ENCODE results near the gene LAMB3. TPM values are rescaled to one million over a fixed set of nuclear protein-coding genes. Genes with fewer than 3 reads are reported as not detected.

LAMB3 gene
- total and polyA plus RNA-seq, 2 donors (not counting 1 experiment from before 2014, with no cell fraction given), result 0.33 to 0.37 TPM

- TF ChIP-seq CTCF (IDR thresholded peaks at IDR 0.05) (no peak), EZH2 (IDR thresholded peaks at IDR 0.05; ENCODE audit: borderline replicate concordance, insufficient read depth, low read depth, low read length, poor library complexity, severe bottlenecking) (no peak)
- H3K4me1 ChIP-seq (ENCODE audit: control insufficient read depth in 2 of 2, insufficient read depth in 2 of 2, low read length in 2 of 2), result no peaks in the 10 kb centered on the region
- H3K27ac Mint-ChIP-seq, result no peak overlapping the region
Measured at GRCh38 chr1:209586221-209586740, 65.9 kb downstream of the LAMB3 start.

GRCh38 chr1:209585672-209586071 is 66.6 kb downstream of the LAMB3 start:
- ATAC-seq (ENCODE audit: low read depth) (no peak), DNase-seq (no peak)
- Histone ChIP-seq H3K4me3 (ENCODE audit: control extremely low read depth in 1 of 5, extremely low read depth in 1 of 5, insufficient read depth in 1 of 5, low read depth in 2 of 5, low read length in 4 of 5) (no peak overlapping the region), H3K27ac (ENCODE audit: low read length in 2 of 2) (no peak overlapping the region), H3K27me3 (replicated peaks in 1 of 4; ENCODE audit: control extremely low read depth in 1 of 4, control insufficient read depth in 3 of 4, insufficient read depth in 4 of 4, low read length in 3 of 4) (peaks cover 0 to 23% (median 20%) of the 10 kb centered on the region in 4 experiments), H3K9ac (ENCODE audit: low read length) (no peak overlapping the region), H3K4me2 (replicated peaks; ENCODE audit: low read depth, low read length, poor library complexity, severe bottlenecking) (no peak overlapping the region), H3K4me1 (ENCODE audit: control insufficient read depth in 2 of 2, insufficient read depth in 2 of 2, low read length in 2 of 2) (no peaks in the 10 kb centered on the region), H3K36me3 (replicated peaks in 1 of 2; ENCODE audit: control extremely low read depth in 1 of 2, control insufficient read depth in 1 of 2, extremely low read depth in 1 of 2, insufficient read depth in 2 of 2, low read length in 1 of 2) (no peaks in the 10 kb centered on the region), H3K9me3 (ENCODE audit: control extremely low read depth in 1 of 3, control insufficient read depth in 2 of 3, insufficient read depth in 1 of 3, low read length in 2 of 3) (no peaks in the 10 kb centered on the region), H4K20me1 (ENCODE audit: control insufficient read depth, insufficient read depth, low read length, poor library complexity, severe bottlenecking) (no peaks in the 10 kb centered on the region), H2AFZ (ENCODE audit: insufficient read depth, low read depth, low read length, poor library complexity, severe bottlenecking) (no peak overlapping the region), H3K79me2 (ENCODE audit: control insufficient read depth, insufficient read depth, low read length) (no peaks in the 10 kb centered on the region)
- peaks cover 24% of the 10 kb centered on the region for H3K27me3 Mint-ChIP-seq
- H3K4me3 Mint-ChIP-seq, result no peak overlapping the region
- no peaks in the 10 kb centered on the region for H3K9me3 Mint-ChIP-seq (ENCODE audit: insufficient read depth)
- H3K4me1 Mint-ChIP-seq, result no peaks in the 10 kb centered on the region
- intact Hi-C loops (cut with micrococcal nuclease), result no loop called here
- POLR2A ChIA-PET, result no interaction called here
- CTCF ChIA-PET, result interaction anchor here (1.0 to 2.2 kb wide), 2 partner anchors 16 to 19 kb away, joined by 4 to 9 read pairs; no protein-coding TSS in a partner anchor
- TF ChIP-seq CTCF (IDR thresholded peaks at IDR 0.05) (no peak), EZH2 (IDR thresholded peaks at IDR 0.05; ENCODE audit: borderline replicate concordance, insufficient read depth, low read depth, low read length, poor library complexity, severe bottlenecking) (no peak)
- no peak overlapping the region for H3K27ac Mint-ChIP-seq
- WGBS (ENCODE audit: insufficient coverage), result 4% methylated on average over 19 of the region's 23 CpGs

More at GRCh38 chr1:209586221-209586740, 65.9 kb downstream of the LAMB3 start:
- H4K20me1 ChIP-seq (ENCODE audit: control insufficient read depth, insufficient read depth, low read length, poor library complexity, severe bottlenecking), result no peaks in the 10 kb centered on the region
- H3K4me2 ChIP-seq (replicated peaks; ENCODE audit: low read depth, low read length, poor library complexity, severe bottlenecking), result no peak overlapping the region
- peaks cover 29% of the 10 kb centered on the region for H3K27me3 Mint-ChIP-seq
- no peak overlapping the region for H3K4me3 Mint-ChIP-seq
- no peaks in the 10 kb centered on the region for H3K9me3 Mint-ChIP-seq (ENCODE audit: insufficient read depth)
- no peaks in the 10 kb centered on the region for H3K79me2 ChIP-seq (ENCODE audit: control insufficient read depth, insufficient read depth, low read length)
- H3K27ac ChIP-seq (ENCODE audit: low read length in 2 of 2), result no peak overlapping the region
- H2AFZ ChIP-seq (ENCODE audit: insufficient read depth, low read depth, low read length, poor library complexity, severe bottlenecking), result no peak overlapping the region
- CTCF ChIA-PET, result no interaction called here
- H3K36me3 ChIP-seq (replicated peaks in 1 of 2; ENCODE audit: control extremely low read depth in 1 of 2, control insufficient read depth in 1 of 2, extremely low read depth in 1 of 2, insufficient read depth in 2 of 2, low read length in 1 of 2), result no peaks in the 10 kb centered on the region
- no peaks in the 10 kb centered on the region for H3K4me1 Mint-ChIP-seq
- POLR2A ChIA-PET, result no interaction called here
- intact Hi-C loops (cut with micrococcal nuclease), result no loop called here
- no peak for DNase-seq
- peaks cover 0 to 23% (median 20%) of the 10 kb centered on the region in 4 experiments for H3K27me3 ChIP-seq (replicated peaks in 1 of 4; ENCODE audit: control extremely low read depth in 1 of 4, control insufficient read depth in 3 of 4, insufficient read depth in 4 of 4, low read length in 3 of 4)
- 86% methylated on average over 2 of the region's 4 CpGs for WGBS (ENCODE audit: insufficient coverage)
- no peak for ATAC-seq (ENCODE audit: low read depth)
- H3K4me3 ChIP-seq (ENCODE audit: control extremely low read depth in 1 of 5, extremely low read depth in 1 of 5, insufficient read depth in 1 of 5, low read depth in 2 of 5, low read length in 4 of 5), result no peak overlapping the region
- no peaks in the 10 kb centered on the region for H3K9me3 ChIP-seq (ENCODE audit: control extremely low read depth in 1 of 3, control insufficient read depth in 2 of 3, insufficient read depth in 1 of 3, low read length in 2 of 3)
- H3K9ac ChIP-seq (ENCODE audit: low read length), result no peak overlapping the region
